Embryonic facial prominence (tissue), 1 donor: ENCODE measurements around the gene PCGF2.
A peak's percentile ranks its signal among the peaks of the same experiment; 100 is the strongest.

Experiments
- DNase-seq: peaks from one replicate; pipeline ENCODE4 v3.0.0-alpha.2; 2016; ENCODE audit errors: extremely low spot score

The PCGF2 gene

GRCh38 chr17:38719289-38719942 is 28.7 kb downstream of the PCGF2 start:
- no peak for DNase-seq

GRCh38 chr17:38717139-38717745 is 30.9 kb downstream of the PCGF2 start:
- no peak for DNase-seq

- DNase-seq = no peak
These were observed 31.6 kb downstream of the PCGF2 start for GRCh38 chr17:38716368-38717005.

- no peak for DNase-seq
These were observed 32.8 kb downstream of the PCGF2 start for GRCh38 chr17:38715216-38715943.

GRCh38 chr17:38713456-38714075 is 34.6 kb downstream of the PCGF2 start:
- no peak for DNase-seq

GRCh38 chr17:38712593-38712992 is 35.5 kb downstream of the PCGF2 start:
- no peak for DNase-seq

- DNase-seq = no peak
These were observed 36.2 kb downstream of the PCGF2 start for GRCh38 chr17:38711792-38712571.

- no peak for DNase-seq
These were observed 37.2 kb downstream of the PCGF2 start for GRCh38 chr17:38710985-38711384.

- DNase-seq = no peak
These were observed 37.6 kb downstream of the PCGF2 start for GRCh38 chr17:38710604-38710962.

GRCh38 chr17:38709864-38710603 is 38.1 kb downstream of the PCGF2 start:
- no peak for DNase-seq

- no peak for DNase-seq
These were observed 38.9 kb downstream of the PCGF2 start for GRCh38 chr17:38709104-38709820.

GRCh38 chr17:38707678-38708351 is 40.3 kb downstream of the PCGF2 start:
- DNase-seq = no peak

- no peak for DNase-seq
These were observed 41.5 kb downstream of the PCGF2 start for GRCh38 chr17:38706505-38707216.

GRCh38 chr17:38705803-38706504 is 42.2 kb downstream of the PCGF2 start:
- DNase-seq = no peak

GRCh38 chr17:38705523-38705802 is 42.7 kb downstream of the PCGF2 start:
- DNase-seq = no peak

GRCh38 chr17:38704606-38705522 is 43.3 kb downstream of the PCGF2 start, which contains the start of gene MLLT6:
Gene MLLT6 (plus strand): TSS chr17:38705273. CDS start chr17:38705633, 360 bp downstream.
- peak; percentile 82 for DNase-seq
